ENCODE results near the gene USP48.
"Not testable (repeated sequence)": the region's sequence is repeated elsewhere in the genome, so short reads cannot be mapped to it uniquely, and the experiment has no call there.

The USP48 gene

GRCh38 chr1:21770602-21771001 lies 12.3 kb downstream of the USP48 start:
- not testable (repeated sequence) for DNase-seq

- DNase-seq, result no peak
Observed at GRCh38 chr1:21770201-21770600, 12.7 kb downstream of the USP48 start.

GRCh38 chr1:21767106-21767505 lies 15.8 kb downstream of the USP48 start:
- not testable (repeated sequence) for DNase-seq

DNA sequence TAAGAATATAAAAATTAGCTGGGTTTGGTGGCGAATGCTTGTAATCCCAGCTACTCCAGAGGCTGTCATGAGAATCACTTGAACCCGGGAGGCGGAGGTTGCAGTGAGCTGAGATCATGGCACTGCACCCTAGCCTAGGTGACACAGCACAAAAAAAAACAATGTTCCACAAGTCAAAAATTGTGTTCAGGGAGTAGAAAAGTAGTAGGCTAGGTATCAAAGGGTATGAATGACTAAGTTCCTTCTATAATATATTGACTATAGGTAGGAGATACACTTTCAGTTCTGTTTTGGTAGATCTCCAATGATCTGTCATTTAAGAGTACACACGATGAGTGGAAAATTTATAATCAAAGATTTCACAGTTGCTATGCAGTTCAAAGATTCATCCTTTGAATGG lies 16.7 kb downstream of the USP48 start:
- DNase-seq, result no peak

DNA sequence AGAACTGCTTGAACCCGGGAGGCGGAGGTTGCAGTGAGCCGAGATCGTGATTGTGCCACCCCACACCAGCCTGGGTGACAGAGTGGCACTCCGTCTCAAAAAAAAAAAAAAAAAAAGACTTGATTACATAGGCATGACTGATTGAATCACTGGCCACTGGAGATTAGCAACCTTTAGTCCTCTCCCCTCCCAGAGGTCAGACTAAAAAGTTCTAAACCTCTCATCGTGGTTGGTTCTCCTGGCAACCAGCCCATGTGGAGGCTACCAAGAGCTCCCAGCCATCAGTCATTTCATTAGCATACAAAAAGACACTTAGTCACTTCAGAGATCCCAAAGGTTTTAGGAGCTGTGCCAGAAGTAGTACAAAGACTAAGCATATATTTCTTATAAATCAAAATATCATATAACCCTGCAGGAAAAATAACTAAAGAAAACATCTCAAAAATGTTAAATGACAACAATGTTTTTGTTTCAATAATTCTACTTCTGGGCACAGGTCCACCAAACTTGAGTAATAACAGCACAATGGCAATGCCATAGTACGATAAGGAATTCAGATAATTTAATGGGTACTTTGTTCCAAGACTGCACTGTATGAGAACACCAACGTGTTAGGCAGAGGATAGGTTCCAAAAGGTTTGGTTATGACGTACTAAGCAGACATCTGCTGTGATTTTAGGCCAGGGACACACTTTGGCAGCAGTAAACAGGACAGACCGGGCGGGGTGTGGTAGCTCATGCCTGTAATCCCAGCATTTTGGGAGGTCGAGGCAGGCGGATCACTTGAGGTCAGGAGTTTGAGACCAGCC lies 18.1 kb downstream of the USP48 start:
- no peak for DNase-seq

DNA sequence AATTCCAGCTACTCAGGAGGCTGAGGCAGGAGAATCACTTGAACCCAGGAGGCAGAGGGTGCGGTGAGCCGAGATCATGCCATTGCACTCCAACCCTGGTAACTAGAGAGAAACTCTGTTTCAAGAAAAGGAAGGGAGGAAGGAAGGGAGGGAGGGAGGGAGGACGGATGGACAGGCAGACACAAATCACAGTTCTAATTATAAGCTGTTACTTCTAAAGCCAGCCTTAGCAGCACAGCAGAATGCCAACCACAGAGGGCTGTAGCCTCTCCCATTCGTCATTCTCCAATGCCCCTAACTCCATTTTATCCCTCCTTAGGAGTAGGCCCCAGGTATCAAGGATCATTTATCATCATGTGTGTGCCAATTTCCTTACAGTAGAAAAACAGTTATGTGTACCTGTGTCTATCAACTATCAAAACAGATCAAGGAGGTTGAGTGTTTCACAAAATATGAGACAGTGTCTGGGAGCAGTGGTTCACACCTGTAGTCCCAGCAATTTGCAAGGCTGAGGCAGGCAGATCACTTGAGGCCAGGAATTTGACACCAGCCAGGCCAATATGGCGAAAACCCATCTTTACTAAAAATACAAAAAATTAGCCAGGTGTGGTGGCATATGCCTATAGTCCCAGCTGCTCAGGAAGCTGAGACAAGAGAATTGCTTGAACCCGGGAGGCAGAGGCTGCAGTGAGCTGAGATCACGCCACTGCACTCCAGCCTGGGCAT lies 19.1 kb downstream of the USP48 start:
- no peak for DNase-seq

GRCh38 chr1:21763236-21763635 lies 19.7 kb downstream of the USP48 start:
- DNase-seq, result no peak

DNA sequence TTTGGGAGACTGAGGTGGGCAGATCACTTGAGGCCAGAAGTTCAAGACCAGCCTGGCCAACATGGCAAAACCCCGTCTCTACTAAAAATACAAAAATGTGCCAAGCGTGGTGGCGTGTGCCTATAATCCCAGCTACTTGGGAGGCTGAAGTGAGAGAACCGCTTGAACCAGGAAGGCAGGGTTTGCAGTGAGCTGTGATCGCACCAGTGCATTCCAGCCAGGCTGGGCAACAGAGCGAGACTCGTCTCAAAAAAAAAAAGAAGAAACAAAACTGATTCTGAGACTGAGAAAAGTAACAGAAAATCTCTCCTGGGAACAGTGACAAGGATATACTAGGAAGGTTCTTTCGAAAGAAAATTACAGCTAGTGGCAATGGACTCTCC lies 20.9 kb downstream of the USP48 start:
- no peak for DNase-seq

GRCh38 chr1:21761052-21761451 lies 21.9 kb downstream of the USP48 start:
- DNase-seq, result no peak

GRCh38 chr1:21759818-21760217 lies 23.1 kb downstream of the USP48 start:
- DNase-seq, result no peak

- no peak for DNase-seq
Observed at GRCh38 chr1:21759182-21759581, 23.8 kb downstream of the USP48 start.

- DNase-seq, result no peak
Observed at GRCh38 chr1:21758614-21759013, 24.3 kb downstream of the USP48 start.

DNA sequence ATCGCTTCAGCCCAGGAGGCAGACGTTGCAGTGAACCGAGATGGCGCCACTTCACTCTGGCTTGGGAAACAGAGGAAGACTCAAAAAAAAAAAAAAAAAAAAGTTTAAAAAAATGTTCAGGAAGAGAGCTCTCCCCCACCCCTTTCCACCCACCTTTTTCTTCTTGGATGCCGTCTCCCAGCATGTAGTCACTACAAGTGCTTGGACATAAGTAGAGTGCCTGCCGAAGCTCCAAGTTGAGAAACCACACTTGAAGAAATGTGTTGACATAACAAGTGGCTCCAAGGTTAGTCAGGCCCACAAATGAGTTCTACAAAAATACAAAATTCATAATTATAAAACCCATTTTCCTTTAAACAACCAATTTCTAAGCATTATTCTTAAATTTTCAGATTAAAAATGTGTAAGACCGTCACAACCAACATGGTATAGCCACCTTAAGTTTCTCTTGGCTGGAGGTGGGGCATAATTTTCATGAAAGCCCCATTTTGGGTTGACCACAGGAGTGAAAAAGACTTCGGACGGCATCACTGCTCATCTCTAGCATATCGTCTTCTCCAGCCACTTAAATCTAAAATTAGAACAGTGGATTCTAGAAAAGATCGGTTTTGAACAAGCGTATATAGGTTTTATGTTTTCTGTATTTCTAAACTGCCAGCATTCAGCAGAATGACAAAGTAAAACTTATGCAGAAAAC lies 26.4 kb downstream of the USP48 start:
- no peak for DNase-seq

- DNase-seq, result no peak
Observed at GRCh38 chr1:21755067-21755466, 27.9 kb downstream of the USP48 start.

- no peak for DNase-seq
Observed at GRCh38 chr1:21754583-21754982, 28.4 kb downstream of the USP48 start.

DNA sequence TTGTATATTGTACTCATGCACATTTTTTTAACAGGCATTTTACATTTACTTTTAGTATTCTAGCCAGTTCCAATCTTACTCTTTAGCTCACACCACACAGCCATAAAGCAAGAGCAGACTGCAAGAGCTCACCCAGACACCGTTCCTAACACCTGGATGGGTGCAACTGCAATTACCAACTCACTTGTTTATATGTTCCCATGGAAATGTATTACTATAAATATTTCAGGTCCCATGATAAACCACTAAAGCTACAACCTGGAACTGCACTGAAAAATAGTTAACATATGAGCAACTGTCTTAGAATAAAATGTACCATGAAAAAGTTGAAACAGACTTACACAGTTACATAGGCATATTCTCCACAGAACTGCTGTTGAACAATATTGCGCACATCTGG lies 30.8 kb downstream of the USP48 start:
- DNase-seq, result no peak

GRCh38 chr1:21751281-21751680 lies 31.7 kb downstream of the USP48 start:
- no peak for DNase-seq

- DNase-seq, result no peak
Observed at GRCh38 chr1:21750841-21751240, 32.1 kb downstream of the USP48 start.

DNA sequence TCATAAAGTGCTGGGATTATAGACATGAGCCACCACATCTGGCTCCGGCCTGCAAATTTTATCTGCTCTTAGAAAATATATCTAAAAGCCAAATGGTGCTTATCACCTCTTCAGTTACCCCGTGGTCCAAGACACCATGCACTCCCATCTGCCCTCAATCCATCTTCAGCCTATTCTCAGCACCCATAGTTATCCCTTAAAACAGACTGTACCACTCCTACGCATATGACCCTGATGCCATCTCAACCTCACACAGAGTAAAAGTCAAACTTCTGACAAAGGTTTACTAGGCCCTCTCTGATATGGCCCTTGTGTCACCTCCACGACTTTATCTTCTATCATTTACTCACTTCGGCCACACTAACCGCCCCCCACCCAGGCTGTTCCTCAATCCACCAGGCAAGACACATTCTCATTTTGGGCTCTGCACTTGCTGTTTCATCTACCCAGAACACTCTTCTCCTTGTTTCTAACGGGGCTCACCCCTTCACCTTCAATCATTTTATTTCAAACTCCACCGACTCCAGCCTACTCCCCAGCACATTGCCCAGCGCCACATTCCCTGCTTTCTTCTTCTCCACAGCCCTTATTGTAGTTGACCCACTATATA lies 33.0 kb downstream of the USP48 start:
- DNase-seq, result no peak

DNA sequence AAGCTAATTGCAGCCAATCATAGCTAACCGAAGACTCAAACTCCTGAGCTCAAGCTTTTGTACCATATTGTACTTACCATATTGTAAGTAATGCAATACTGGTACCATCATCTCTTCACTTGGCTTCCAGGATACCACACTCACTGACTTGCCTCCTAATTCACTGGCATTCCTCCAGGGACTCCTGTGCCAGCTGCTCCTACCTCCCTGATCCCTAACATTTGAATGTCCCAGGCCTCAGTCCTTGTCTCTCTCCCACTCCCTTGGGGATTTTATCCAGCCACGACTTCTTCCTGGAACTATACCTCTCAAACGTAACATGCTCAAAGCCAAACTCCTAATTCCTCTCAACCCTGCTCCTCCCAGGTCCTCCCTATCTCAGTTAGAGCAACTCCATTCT lies 33.8 kb downstream of the USP48 start:
- no peak for DNase-seq

GRCh38 chr1:21743476-21743875 lies 39.5 kb downstream of the USP48 start:
- no peak for DNase-seq

GRCh38 chr1:21742578-21742977 lies 40.4 kb downstream of the USP48 start:
- no peak for DNase-seq

DNA sequence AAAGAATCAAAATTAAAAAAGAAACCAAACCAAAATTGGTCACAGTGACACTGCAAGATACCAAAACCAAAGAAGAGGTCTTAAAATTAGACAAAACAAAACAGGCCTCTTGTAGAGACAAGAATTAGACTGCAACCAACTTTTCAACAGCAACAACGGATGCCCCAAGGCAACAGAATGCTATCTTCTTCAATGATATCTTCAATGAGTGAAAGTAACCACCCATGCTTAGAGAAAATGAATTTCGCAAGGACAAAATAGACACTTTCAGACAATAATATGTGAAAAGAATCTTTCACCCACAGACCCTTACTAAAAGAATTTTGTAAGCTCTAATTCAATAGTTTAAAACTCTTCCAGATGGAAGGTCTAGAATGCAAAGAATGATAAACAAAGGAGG lies 41.7 kb downstream of the USP48 start:
- DNase-seq, result no peak

- DNase-seq, result no peak
Observed at GRCh38 chr1:21736876-21737275, 46.1 kb downstream of the USP48 start.
